ENCODE results near the gene STAG1. TPM values are rescaled to one million over a fixed set of nuclear protein-coding genes. Genes with fewer than 3 reads are reported as not detected.
"Not testable (repeated sequence)": the region's sequence is repeated elsewhere in the genome, so short reads cannot be mapped to it uniquely, and the experiment has no call there.

The STAG1 gene
- total RNA-seq, 2 experiments from 2014 or later, result 42.9 to 44.6 TPM

- DNase-seq, result no peak
- Mint-ChIP-seq H3K9me3 (no peaks in the 10 kb centered on the region), H3K36me3 (peaks cover 24% of the 10 kb centered on the region), H3K27ac (no peak overlapping the region), H3K4me3 (no peak overlapping the region), H3K27me3 (no peaks in the 10 kb centered on the region), H3K4me1 (peaks cover 4% of the 10 kb centered on the region)
These were observed 168.4 kb downstream of the STAG1 start for GRCh38 chr3:136583823-136584222.

- no peak overlapping the region for H3K27ac Mint-ChIP-seq
- DNase-seq, result no peak
- no peaks in the 10 kb centered on the region for H3K9me3 Mint-ChIP-seq
- H3K4me1 Mint-ChIP-seq, result peaks cover 2% of the 10 kb centered on the region
- H3K4me3 Mint-ChIP-seq, result no peak overlapping the region
- peaks cover 14% of the 10 kb centered on the region for H3K36me3 Mint-ChIP-seq
- no peaks in the 10 kb centered on the region for H3K27me3 Mint-ChIP-seq
These were observed 174.4 kb downstream of the STAG1 start for GRCh38 chr3:136577791-136578190.

- no peak overlapping the region for H3K27ac Mint-ChIP-seq
- H3K27me3 Mint-ChIP-seq, result no peaks in the 10 kb centered on the region
- H3K36me3 Mint-ChIP-seq, result peaks cover 21% of the 10 kb centered on the region
- peaks cover 2% of the 10 kb centered on the region for H3K4me1 Mint-ChIP-seq
- no peak overlapping the region for H3K4me3 Mint-ChIP-seq
- no peaks in the 10 kb centered on the region for H3K9me3 Mint-ChIP-seq
- DNase-seq, result no peak
These were observed 175.7 kb downstream of the STAG1 start for GRCh38 chr3:136576279-136577009.

GRCh38 chr3:136567599-136568188, 184.5 kb downstream of the STAG1 start:
- Mint-ChIP-seq H3K4me1 (peaks cover 2% of the 10 kb centered on the region), H3K27me3 (no peaks in the 10 kb centered on the region), H3K27ac (no peak overlapping the region), H3K4me3 (no peak overlapping the region), H3K9me3 (no peaks in the 10 kb centered on the region), H3K36me3 (peaks cover 35% of the 10 kb centered on the region)
- no peak for DNase-seq

- not testable (repeated sequence) for H3K27ac Mint-ChIP-seq, H3K4me1 Mint-ChIP-seq, DNase-seq, H3K4me3 Mint-ChIP-seq, H3K9me3 Mint-ChIP-seq, H3K27me3 Mint-ChIP-seq
- H3K36me3 Mint-ChIP-seq, result peaks cover 25% of the 10 kb centered on the region
These were observed 187.2 kb downstream of the STAG1 start for GRCh38 chr3:136564962-136565361.

- Mint-ChIP-seq H3K9me3 (no peaks in the 10 kb centered on the region), H3K4me3 (no peak overlapping the region), H3K27me3 (no peaks in the 10 kb centered on the region), H3K27ac (no peak overlapping the region), H3K4me1 (peaks cover 9% of the 10 kb centered on the region), H3K36me3 (peaks cover 22% of the 10 kb centered on the region)
- DNase-seq, result no peak
These were observed 190.2 kb downstream of the STAG1 start for GRCh38 chr3:136562026-136562425.

GRCh38 chr3:136559896-136560295, 192.3 kb downstream of the STAG1 start:
- Mint-ChIP-seq H3K4me3 (no peak overlapping the region), H3K27me3 (no peaks in the 10 kb centered on the region), H3K36me3 (peaks cover 15% of the 10 kb centered on the region), H3K9me3 (no peaks in the 10 kb centered on the region), H3K4me1 (peaks cover 9% of the 10 kb centered on the region), H3K27ac (no peak overlapping the region)
- no peak for DNase-seq

GRCh38 chr3:136549461-136549860, 202.7 kb downstream of the STAG1 start:
- not testable (repeated sequence) for H3K27me3 Mint-ChIP-seq, DNase-seq, H3K27ac Mint-ChIP-seq, H3K4me3 Mint-ChIP-seq, H3K9me3 Mint-ChIP-seq
- Mint-ChIP-seq H3K36me3 (peaks cover 39% of the 10 kb centered on the region), H3K4me1 (peaks cover 13% of the 10 kb centered on the region)

GRCh38 chr3:136547293-136547692, 204.9 kb downstream of the STAG1 start:
- DNase-seq, result no peak

GRCh38 chr3:136546720-136547119, 205.5 kb downstream of the STAG1 start:
- H3K27me3 Mint-ChIP-seq, result no peaks in the 10 kb centered on the region
- peaks cover 30% of the 10 kb centered on the region for H3K36me3 Mint-ChIP-seq
- DNase-seq, result no peak
- peaks cover 13% of the 10 kb centered on the region for H3K4me1 Mint-ChIP-seq
- H3K27ac Mint-ChIP-seq, result no peak overlapping the region
- no peak overlapping the region for H3K4me3 Mint-ChIP-seq
- H3K9me3 Mint-ChIP-seq, result no peaks in the 10 kb centered on the region

More at GRCh38 chr3:136547293-136547692, 204.9 kb downstream of the STAG1 start:
- Mint-ChIP-seq H3K9me3 (no peaks in the 10 kb centered on the region), H3K27ac (no peak overlapping the region), H3K4me1 (peaks cover 13% of the 10 kb centered on the region), H3K27me3 (no peaks in the 10 kb centered on the region), H3K4me3 (no peak overlapping the region), H3K36me3 (peaks cover 33% of the 10 kb centered on the region)

- Mint-ChIP-seq H3K4me1 (peaks cover 13% of the 10 kb centered on the region), H3K4me3 (no peak overlapping the region), H3K27ac (no peak overlapping the region), H3K27me3 (no peaks in the 10 kb centered on the region), H3K36me3 (peaks cover 27% of the 10 kb centered on the region), H3K9me3 (no peaks in the 10 kb centered on the region)
- no peak for DNase-seq
These were observed 206.4 kb downstream of the STAG1 start for GRCh38 chr3:136545664-136546268.

GRCh38 chr3:136544532-136544931, 207.6 kb downstream of the STAG1 start:
- Mint-ChIP-seq H3K36me3 (peaks cover 21% of the 10 kb centered on the region), H3K27me3 (no peaks in the 10 kb centered on the region), H3K4me3 (no peak overlapping the region)

GRCh38 chr3:136543385-136543784, 208.8 kb downstream of the STAG1 start:
- no peaks in the 10 kb centered on the region for H3K9me3 Mint-ChIP-seq

More at GRCh38 chr3:136544532-136544931, 207.6 kb downstream of the STAG1 start:
- no peak overlapping the region for H3K27ac Mint-ChIP-seq
- no peak for DNase-seq
- no peaks in the 10 kb centered on the region for H3K9me3 Mint-ChIP-seq
- peaks cover 13% of the 10 kb centered on the region for H3K4me1 Mint-ChIP-seq

GRCh38 chr3:136535906-136536305, 216.3 kb downstream of the STAG1 start:
- Mint-ChIP-seq H3K9me3 (peaks cover 15% of the 10 kb centered on the region), H3K36me3 (peaks cover 46% of the 10 kb centered on the region), H3K4me1 (peaks cover 2% of the 10 kb centered on the region), H3K4me3 (no peak overlapping the region), H3K27ac (no peak overlapping the region), H3K27me3 (no peaks in the 10 kb centered on the region)
- no peak for DNase-seq

More at GRCh38 chr3:136543385-136543784, 208.8 kb downstream of the STAG1 start:
- Mint-ChIP-seq H3K4me3 (no peak overlapping the region), H3K4me1 (peaks cover 10% of the 10 kb centered on the region), H3K27ac (no peak overlapping the region), H3K36me3 (peaks cover 11% of the 10 kb centered on the region), H3K27me3 (no peaks in the 10 kb centered on the region)
- DNase-seq, result no peak

GRCh38 chr3:136532766-136533165, 219.4 kb downstream of the STAG1 start:
- Mint-ChIP-seq H3K27ac (no peak overlapping the region), H3K9me3 (peaks cover 32% of the 10 kb centered on the region), H3K36me3 (peaks cover 72% of the 10 kb centered on the region), H3K4me1 (peaks cover 4% of the 10 kb centered on the region), H3K4me3 (no peak overlapping the region), H3K27me3 (no peaks in the 10 kb centered on the region)
- no peak for DNase-seq
